Loucy (cell line): Measurements from ENCODE around the gene SLC33A1.

ENCODE experiments used
- EZH2phosphoT487 ChIP-seq: fragments of 200-600 bp; IDR thresholded peaks from 2 replicates; pipeline ENCODE4 v1.6.1; 2018; ENCODE audit warnings: antibody characterized with exemption, mild to moderate bottlenecking, moderate library complexity, borderline replicate concordance
- TF ChIP-seq, protein P1 (sequence below): fragments of 200-600 bp; sonication (generic); conservative IDR thresholded peaks from 2 replicates; pipeline ENCODE4 v1.5.1; 2014; ENCODE audit warnings: mild to moderate bottlenecking, antibody characterized with exemption, low read length

DNA sequence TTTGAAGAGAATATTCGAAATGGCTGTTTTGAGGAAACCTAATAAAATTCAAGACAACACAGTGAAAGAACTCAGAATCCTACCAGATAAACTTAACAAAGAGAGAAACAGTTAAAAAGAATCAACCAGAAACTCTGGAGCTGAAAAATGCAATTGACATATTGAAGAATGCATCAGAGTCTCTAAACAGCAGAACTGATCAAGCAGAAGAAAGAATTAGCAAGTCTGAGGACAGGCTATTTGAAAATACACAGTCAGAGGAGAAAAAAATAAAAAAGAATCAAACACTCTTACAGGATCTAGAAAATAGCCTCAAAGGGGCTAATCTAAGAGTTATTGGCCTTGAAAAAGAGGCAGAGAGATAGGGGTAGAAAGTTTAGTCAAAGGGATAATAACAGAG lies 61.7 kb downstream of the SLC33A1 start:
- TF ChIP-seq, protein P1, sequence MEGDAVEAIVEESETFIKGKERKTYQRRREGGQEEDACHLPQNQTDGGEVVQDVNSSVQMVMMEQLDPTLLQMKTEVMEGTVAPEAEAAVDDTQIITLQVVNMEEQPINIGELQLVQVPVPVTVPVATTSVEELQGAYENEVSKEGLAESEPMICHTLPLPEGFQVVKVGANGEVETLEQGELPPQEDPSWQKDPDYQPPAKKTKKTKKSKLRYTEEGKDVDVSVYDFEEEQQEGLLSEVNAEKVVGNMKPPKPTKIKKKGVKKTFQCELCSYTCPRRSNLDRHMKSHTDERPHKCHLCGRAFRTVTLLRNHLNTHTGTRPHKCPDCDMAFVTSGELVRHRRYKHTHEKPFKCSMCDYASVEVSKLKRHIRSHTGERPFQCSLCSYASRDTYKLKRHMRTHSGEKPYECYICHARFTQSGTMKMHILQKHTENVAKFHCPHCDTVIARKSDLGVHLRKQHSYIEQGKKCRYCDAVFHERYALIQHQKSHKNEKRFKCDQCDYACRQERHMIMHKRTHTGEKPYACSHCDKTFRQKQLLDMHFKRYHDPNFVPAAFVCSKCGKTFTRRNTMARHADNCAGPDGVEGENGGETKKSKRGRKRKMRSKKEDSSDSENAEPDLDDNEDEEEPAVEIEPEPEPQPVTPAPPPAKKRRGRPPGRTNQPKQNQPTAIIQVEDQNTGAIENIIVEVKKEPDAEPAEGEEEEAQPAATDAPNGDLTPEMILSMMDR = no peak
- TF ChIP-seq EZH2phosphoT487 = no peak
